ENCODE results near the gene GTF2F2. TPM values are rescaled to one million over a fixed set of nuclear protein-coding genes. Genes with fewer than 3 reads are reported as not detected.

GTF2F2 gene
- total RNA-seq, 1 experiment from 2014 or later: 47.4 TPM

DNA sequence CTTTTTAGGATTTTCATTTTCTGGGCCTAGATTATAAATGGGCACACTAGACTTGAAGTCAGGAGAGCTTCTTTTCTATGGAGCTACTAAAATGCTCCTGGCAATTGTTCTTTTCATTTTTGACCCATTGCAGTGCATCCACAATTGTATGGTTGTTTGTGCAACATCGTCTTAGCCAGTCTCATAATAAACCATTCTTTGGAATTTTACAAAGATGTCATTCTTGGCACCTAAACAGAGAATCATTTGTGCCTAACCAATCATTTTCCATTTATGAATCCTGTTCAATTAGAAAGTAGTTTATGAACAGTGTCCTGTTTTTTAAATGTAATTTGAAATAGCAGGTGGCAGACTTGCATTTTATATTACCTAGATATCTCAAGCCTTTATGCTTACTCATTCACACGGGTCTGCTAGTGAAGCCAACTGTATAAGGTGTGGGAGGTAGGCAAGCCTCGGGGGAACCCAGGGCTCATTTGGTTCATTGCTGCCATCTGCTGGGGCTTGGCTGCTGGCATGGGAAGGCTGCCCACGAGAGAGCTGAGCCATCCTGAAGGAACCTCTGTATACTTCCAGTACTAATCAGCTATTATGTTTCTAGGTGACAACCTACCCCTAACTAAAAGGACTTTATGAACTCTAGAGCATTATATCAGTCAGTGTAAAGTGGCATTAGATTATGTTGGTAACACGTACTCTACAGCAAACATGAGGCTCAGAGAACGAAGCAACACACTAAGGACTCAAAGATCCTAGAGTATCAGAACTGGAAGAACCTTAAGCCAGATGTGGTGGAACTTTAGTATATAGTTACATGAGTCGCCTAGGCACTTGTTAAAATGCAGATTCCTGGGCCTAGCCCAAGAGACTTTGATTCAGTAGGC, 160.7 kb downstream of the GTF2F2 start:
- TF ChIP-seq, protein P1, sequence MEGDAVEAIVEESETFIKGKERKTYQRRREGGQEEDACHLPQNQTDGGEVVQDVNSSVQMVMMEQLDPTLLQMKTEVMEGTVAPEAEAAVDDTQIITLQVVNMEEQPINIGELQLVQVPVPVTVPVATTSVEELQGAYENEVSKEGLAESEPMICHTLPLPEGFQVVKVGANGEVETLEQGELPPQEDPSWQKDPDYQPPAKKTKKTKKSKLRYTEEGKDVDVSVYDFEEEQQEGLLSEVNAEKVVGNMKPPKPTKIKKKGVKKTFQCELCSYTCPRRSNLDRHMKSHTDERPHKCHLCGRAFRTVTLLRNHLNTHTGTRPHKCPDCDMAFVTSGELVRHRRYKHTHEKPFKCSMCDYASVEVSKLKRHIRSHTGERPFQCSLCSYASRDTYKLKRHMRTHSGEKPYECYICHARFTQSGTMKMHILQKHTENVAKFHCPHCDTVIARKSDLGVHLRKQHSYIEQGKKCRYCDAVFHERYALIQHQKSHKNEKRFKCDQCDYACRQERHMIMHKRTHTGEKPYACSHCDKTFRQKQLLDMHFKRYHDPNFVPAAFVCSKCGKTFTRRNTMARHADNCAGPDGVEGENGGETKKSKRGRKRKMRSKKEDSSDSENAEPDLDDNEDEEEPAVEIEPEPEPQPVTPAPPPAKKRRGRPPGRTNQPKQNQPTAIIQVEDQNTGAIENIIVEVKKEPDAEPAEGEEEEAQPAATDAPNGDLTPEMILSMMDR (IDR thresholded peaks at IDR 0.05; ENCODE audit: unreplicated experiment): peak; percentile 83
- H3K27ac Mint-ChIP-seq (ENCODE audit: low read depth, unreplicated experiment): no peak overlapping the region
- peaks cover 37% of the 10 kb centered on the region for H3K36me3 Mint-ChIP-seq (ENCODE audit: insufficient read depth, unreplicated experiment)
- H3K27me3 Mint-ChIP-seq (ENCODE audit: insufficient read depth, unreplicated experiment): no peaks in the 10 kb centered on the region
- ChIA-PET POLR2A (interaction anchor here (0.6 to 5.3 kb wide), 23 partner anchors 14 to 234 kb away, joined by 3 to 39 read pairs (median 4); partner anchors contain the start of genes GTF2F2, KCTD4 and TPT1), CTCF (interaction anchor here (0.6 to 6.8 kb wide), 41 partner anchors 9 to 287 kb away, joined by 3 to 74 read pairs (median 4); partner anchors contain the start of gene GTF2F2)
- intact Hi-C loops (cut with micrococcal nuclease): loop anchor here (1.0 to 2.0 kb wide), 5 partner anchors 28 to 234 kb away; partner anchors contain the start of gene GTF2F2
- no peaks in the 10 kb centered on the region for H3K9me3 Mint-ChIP-seq (ENCODE audit: unreplicated experiment)
- peak; percentile 92 for DNase-seq (ENCODE audit: unreplicated experiment)
- H3K4me1 Mint-ChIP-seq (ENCODE audit: insufficient read depth, unreplicated experiment): peaks cover 5% of the 10 kb centered on the region
- no peak overlapping the region for H3K4me3 Mint-ChIP-seq (ENCODE audit: unreplicated experiment)
- no TSS peak for BruUV-seq (replicated peaks)

- DNase-seq (ENCODE audit: unreplicated experiment): no peak
- peaks cover 55% of the 10 kb centered on the region for H3K36me3 Mint-ChIP-seq (ENCODE audit: insufficient read depth, unreplicated experiment)
- no TSS peak for BruUV-seq (replicated peaks)
- H3K4me1 Mint-ChIP-seq (ENCODE audit: insufficient read depth, unreplicated experiment): peaks cover 5% of the 10 kb centered on the region
- no peaks in the 10 kb centered on the region for H3K27me3 Mint-ChIP-seq (ENCODE audit: insufficient read depth, unreplicated experiment)
- intact Hi-C loops (cut with micrococcal nuclease): no loop called here
- no peaks in the 10 kb centered on the region for H3K9me3 Mint-ChIP-seq (ENCODE audit: unreplicated experiment)
- TF ChIP-seq, protein P1 (IDR thresholded peaks at IDR 0.05; ENCODE audit: unreplicated experiment): no peak
- ChIA-PET CTCF (interaction anchor here (0.7 to 6.8 kb wide), 7 partner anchors 12 to 235 kb away, joined by 3 to 74 read pairs (median 4); no protein-coding TSS in a partner anchor), POLR2A (interaction anchor here (1.1 to 5.3 kb wide), 6 partner anchors 10 to 236 kb away, joined by 3 to 39 read pairs (median 4); no protein-coding TSS in a partner anchor)
- no peak overlapping the region for H3K27ac Mint-ChIP-seq (ENCODE audit: low read depth, unreplicated experiment)
- no peak overlapping the region for H3K4me3 Mint-ChIP-seq (ENCODE audit: unreplicated experiment)
Observed at GRCh38 chr13:45282994-45283393, 162.7 kb downstream of the GTF2F2 start.

GRCh38 chr13:45289936-45290563, 169.7 kb downstream of the GTF2F2 start:
- peaks cover 13% of the 10 kb centered on the region for H3K4me1 Mint-ChIP-seq (ENCODE audit: insufficient read depth, unreplicated experiment)
- H3K27me3 Mint-ChIP-seq (ENCODE audit: insufficient read depth, unreplicated experiment): no peaks in the 10 kb centered on the region
- POLR2A ChIA-PET: interaction anchor here (0.6 to 1.2 kb wide), 3 partner anchors 8 to 371 kb away, joined by 4 read pairs; no protein-coding TSS in a partner anchor
- no peaks in the 10 kb centered on the region for H3K9me3 Mint-ChIP-seq (ENCODE audit: unreplicated experiment)
- peaks cover 44% of the 10 kb centered on the region for H3K36me3 Mint-ChIP-seq (ENCODE audit: insufficient read depth, unreplicated experiment)
- TF ChIP-seq, protein P1 (IDR thresholded peaks at IDR 0.05; ENCODE audit: unreplicated experiment): no peak
- CTCF ChIA-PET: interaction anchor here (0.5 to 3.5 kb wide), 6 partner anchors 9 to 316 kb away, joined by 3 to 26 read pairs (median 5); no protein-coding TSS in a partner anchor
- no TSS peak for BruUV-seq (replicated peaks)
- intact Hi-C loops (cut with micrococcal nuclease): no loop called here
- H3K4me3 Mint-ChIP-seq (ENCODE audit: unreplicated experiment): no peak overlapping the region
- DNase-seq (ENCODE audit: unreplicated experiment): no peak
- no peak overlapping the region for H3K27ac Mint-ChIP-seq (ENCODE audit: low read depth, unreplicated experiment)
